Transverse colon (tissue), 3 donors: ENCODE measurements around the gene PROM1.

ENCODE experiments used
- POLR2A ChIP-seq: fragments of 450-650 bp; IDR thresholded peaks from one replicate; pipeline ENCODE4 v1.6.1; 2016; ENCODE audit warnings: antibody characterized with exemption, mild to moderate bottlenecking, moderate library complexity
- TF ChIP-seq, protein P1 (sequence below), 5 experiments: fragments of 200-600 bp in 3 of 5; fragments of 450-650 bp in 2 of 5; sonication (generic) in 3 of 5; IDR thresholded peaks; 1 replicate in 2 of 5; 2 replicates in 3 of 5; pipeline ENCODE4 v1.5.1; 2016 to 2017; ENCODE audit warnings: antibody characterized with exemption in 5 of 5, inconsistent platforms in 3 of 5, mild to moderate bottlenecking in 2 of 5, moderate library complexity in 1 of 5

GRCh38 chr4:16079046-16079445 lies 4.8 kb downstream of the PROM1 start:
- TF ChIP-seq, protein P1, sequence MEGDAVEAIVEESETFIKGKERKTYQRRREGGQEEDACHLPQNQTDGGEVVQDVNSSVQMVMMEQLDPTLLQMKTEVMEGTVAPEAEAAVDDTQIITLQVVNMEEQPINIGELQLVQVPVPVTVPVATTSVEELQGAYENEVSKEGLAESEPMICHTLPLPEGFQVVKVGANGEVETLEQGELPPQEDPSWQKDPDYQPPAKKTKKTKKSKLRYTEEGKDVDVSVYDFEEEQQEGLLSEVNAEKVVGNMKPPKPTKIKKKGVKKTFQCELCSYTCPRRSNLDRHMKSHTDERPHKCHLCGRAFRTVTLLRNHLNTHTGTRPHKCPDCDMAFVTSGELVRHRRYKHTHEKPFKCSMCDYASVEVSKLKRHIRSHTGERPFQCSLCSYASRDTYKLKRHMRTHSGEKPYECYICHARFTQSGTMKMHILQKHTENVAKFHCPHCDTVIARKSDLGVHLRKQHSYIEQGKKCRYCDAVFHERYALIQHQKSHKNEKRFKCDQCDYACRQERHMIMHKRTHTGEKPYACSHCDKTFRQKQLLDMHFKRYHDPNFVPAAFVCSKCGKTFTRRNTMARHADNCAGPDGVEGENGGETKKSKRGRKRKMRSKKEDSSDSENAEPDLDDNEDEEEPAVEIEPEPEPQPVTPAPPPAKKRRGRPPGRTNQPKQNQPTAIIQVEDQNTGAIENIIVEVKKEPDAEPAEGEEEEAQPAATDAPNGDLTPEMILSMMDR (IDR thresholded peaks at IDR 0.05), result no peak
- no peak for TF ChIP-seq POLR2A
